Measurements from ENCODE around the gene NUB1. TPM values are rescaled to one million over a fixed set of nuclear protein-coding genes. Genes with fewer than 3 reads are reported as not detected.

The NUB1 gene
- polyA plus RNA-seq, 1 of the 3 experiments (the other 2 are of a cell fraction): 54.0 TPM

DNA sequence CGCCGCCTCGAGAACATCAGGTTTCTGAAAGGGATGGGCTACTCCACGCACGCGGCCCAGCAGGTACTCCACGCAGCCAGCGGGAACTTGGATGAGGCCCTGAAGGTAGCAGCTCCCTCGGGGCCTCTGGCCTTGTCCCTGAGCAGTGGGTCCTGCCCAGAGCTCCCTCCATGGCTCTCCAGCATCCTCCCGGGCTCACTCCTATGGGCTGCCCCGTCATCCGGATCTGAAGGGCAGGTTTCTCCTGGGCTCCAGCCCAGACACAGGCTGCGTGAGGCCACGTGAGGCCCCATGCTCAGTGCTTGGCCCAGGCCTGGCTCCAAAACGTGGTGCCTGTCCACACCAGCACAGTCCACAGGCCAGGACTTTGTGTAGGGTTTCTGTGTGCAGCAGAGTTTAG, 32.5 kb downstream of the NUB1 start:
- CTCF ChIA-PET: interaction anchor here (1.6 to 8.2 kb wide), 5 partner anchors 22 to 385 kb away, joined by 4 to 40 read pairs (median 16); no protein-coding TSS in a partner anchor
- peak; percentile 47 for DNase-seq
- POLR2A ChIA-PET: no interaction called here

DNA sequence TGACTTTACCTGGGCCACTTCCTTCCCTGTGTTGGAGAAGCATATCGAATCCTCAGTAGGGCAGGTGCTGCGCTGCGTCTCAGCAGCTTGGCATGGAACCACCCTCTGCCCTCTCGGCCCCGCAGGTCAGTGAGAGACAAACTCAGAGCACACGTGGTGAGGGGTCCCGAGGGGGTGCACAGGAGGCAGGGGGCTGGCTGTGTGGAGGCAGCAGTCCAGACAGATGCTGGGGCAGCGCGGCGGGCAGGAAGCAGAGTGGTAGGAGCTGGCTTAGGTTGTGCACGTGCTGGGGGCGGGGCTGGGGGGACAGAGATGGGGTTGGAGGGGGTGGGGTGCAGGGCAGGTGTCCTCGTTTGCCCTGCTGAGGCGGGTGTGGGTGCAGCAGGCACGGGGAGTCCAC, 33.1 kb downstream of the NUB1 start:
- Histone ChIP-seq H3K9me3 (no peaks in the 10 kb centered on the region), H3K9ac (no peak overlapping the region), H3F3A (replicated peaks; ENCODE audit: insufficient read depth) (peaks cover 4% of the 10 kb centered on the region), H3K4me1 (ENCODE audit: control insufficient read depth in 1 of 2, insufficient read depth in 2 of 2, low read depth in 1 of 2, low read length in 1 of 2) (peaks cover 0 to 21% of the 10 kb centered on the region in 2 experiments; a peak in 1 of 4 replicates), H2AFZ (ENCODE audit: low read depth) (no peak overlapping the region), H3K9me2 (no peaks in the 10 kb centered on the region), H3K4me3 (ENCODE audit: low read depth in 2 of 2, low read length in 1 of 2) (no peak overlapping the region), H3K79me2 (ENCODE audit: insufficient read depth) (no peaks in the 10 kb centered on the region), H3K27me3 (ENCODE audit: insufficient read depth) (no peaks in the 10 kb centered on the region), H3K36me3 (replicated peaks in 1 of 2; ENCODE audit: control insufficient read depth in 1 of 2, insufficient read depth in 2 of 2, low read length in 1 of 2) (peaks cover 31 to 77% of the 10 kb centered on the region in 2 experiments), H3K27ac (ENCODE audit: low read depth in 2 of 2, low read length in 1 of 2) (no peak overlapping the region), H4K20me1 (ENCODE audit: insufficient read depth) (no peaks in the 10 kb centered on the region), H3K4me2 (no peak overlapping the region)
- POLR2A ChIA-PET: no interaction called here
- DNase-seq: peak; percentile 34
- 96% methylated on average over 13 of the region's 15 CpGs for WGBS (ENCODE audit: low lambda C conversion rate)
- CTCF ChIA-PET: interaction anchor here (1.0 to 8.2 kb wide), 3 partner anchors 10 to 384 kb away, joined by 3 to 40 read pairs (median 4); no protein-coding TSS in a partner anchor
- TF ChIP-seq GATA2 (CRISPR knock-in tag; IDR thresholded peaks at IDR 0.05): no peak
- TF ChIP-seq, protein P1, sequence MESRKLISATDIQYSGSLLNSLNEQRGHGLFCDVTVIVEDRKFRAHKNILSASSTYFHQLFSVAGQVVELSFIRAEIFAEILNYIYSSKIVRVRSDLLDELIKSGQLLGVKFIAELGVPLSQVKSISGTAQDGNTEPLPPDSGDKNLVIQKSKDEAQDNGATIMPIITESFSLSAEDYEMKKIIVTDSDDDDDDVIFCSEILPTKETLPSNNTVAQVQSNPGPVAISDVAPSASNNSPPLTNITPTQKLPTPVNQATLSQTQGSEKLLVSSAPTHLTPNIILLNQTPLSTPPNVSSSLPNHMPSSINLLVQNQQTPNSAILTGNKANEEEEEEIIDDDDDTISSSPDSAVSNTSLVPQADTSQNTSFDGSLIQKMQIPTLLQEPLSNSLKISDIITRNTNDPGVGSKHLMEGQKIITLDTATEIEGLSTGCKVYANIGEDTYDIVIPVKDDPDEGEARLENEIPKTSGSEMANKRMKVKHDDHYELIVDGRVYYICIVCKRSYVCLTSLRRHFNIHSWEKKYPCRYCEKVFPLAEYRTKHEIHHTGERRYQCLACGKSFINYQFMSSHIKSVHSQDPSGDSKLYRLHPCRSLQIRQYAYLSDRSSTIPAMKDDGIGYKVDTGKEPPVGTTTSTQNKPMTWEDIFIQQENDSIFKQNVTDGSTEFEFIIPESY (IDR thresholded peaks at IDR 0.05; ENCODE audit: borderline replicate concordance, low read depth): no peak
- TF ChIP-seq REST (IDR thresholded peaks at IDR 0.05; ENCODE audit: low read depth, low read length): no peak
- no peak for TF ChIP-seq NRF1 (IDR thresholded peaks at IDR 0.05; ENCODE audit: low read depth, low read length)
- no peak for TF ChIP-seq FOXJ3 (CRISPR knock-in tag; IDR thresholded peaks at IDR 0.05)
- no peak for TF ChIP-seq TCF12 (IDR thresholded peaks at IDR 0.05)

More for the DNA sequence above, 32.5 kb downstream of the NUB1 start:
- no peaks in the 10 kb centered on the region for H3K27me3 ChIP-seq (ENCODE audit: insufficient read depth)
- H3K9me3 ChIP-seq: no peaks in the 10 kb centered on the region
- H3K4me3 ChIP-seq (ENCODE audit: low read depth in 2 of 2, low read length in 1 of 2): no peak overlapping the region
- TF ChIP-seq NFIC (IDR thresholded peaks at IDR 0.05; ENCODE audit: borderline replicate concordance): no peak
- TF ChIP-seq GABPA (IDR thresholded peaks at IDR 0.05; ENCODE audit: low read depth): no peak
- TF ChIP-seq USF2 (IDR thresholded peaks at IDR 0.05; ENCODE audit: borderline replicate concordance, low read depth, low read length): no peak
- no peak for TF ChIP-seq GATA2 (CRISPR knock-in tag; IDR thresholded peaks at IDR 0.05)
- TF ChIP-seq SMC3 (IDR thresholded peaks at IDR 0.05; ENCODE audit: low read depth, low read length): no peak
- no peak for TF ChIP-seq ELF1 (IDR thresholded peaks at IDR 0.05)
- TF ChIP-seq CTCF (IDR thresholded peaks at IDR 0.05): no peak
- TF ChIP-seq, protein P2, sequence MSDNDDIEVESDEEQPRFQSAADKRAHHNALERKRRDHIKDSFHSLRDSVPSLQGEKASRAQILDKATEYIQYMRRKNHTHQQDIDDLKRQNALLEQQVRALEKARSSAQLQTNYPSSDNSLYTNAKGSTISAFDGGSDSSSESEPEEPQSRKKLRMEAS (IDR thresholded peaks at IDR 0.05; ENCODE audit: low read depth): no peak
- TF ChIP-seq FOXJ3 (CRISPR knock-in tag; IDR thresholded peaks at IDR 0.05): no peak
- H2AFZ ChIP-seq (ENCODE audit: low read depth): no peak overlapping the region
- H4K20me1 ChIP-seq (ENCODE audit: insufficient read depth): no peaks in the 10 kb centered on the region
- H3K9me2 ChIP-seq: no peaks in the 10 kb centered on the region
- H3K36me3 ChIP-seq (replicated peaks in 1 of 2; ENCODE audit: control insufficient read depth in 1 of 2, insufficient read depth in 2 of 2, low read length in 1 of 2): peaks cover 37 to 81% of the 10 kb centered on the region in 2 experiments
- no peak overlapping the region for H3K9ac ChIP-seq
- H3K4me2 ChIP-seq: no peak overlapping the region
- H3K27ac ChIP-seq (ENCODE audit: low read depth in 2 of 2, low read length in 1 of 2): peak overlapping the region in 1 of 2 experiments; percentile 73; a peak in 2 of 4 replicates
- WGBS (ENCODE audit: low lambda C conversion rate): 89% methylated on average over 12 of the region's 15 CpGs
- no peaks in the 10 kb centered on the region for H3K79me2 ChIP-seq (ENCODE audit: insufficient read depth)
- peaks cover 0 to 21% of the 10 kb centered on the region in 2 experiments; a peak in 1 of 4 replicates for H3K4me1 ChIP-seq (ENCODE audit: control insufficient read depth in 1 of 2, insufficient read depth in 2 of 2, low read depth in 1 of 2, low read length in 1 of 2)
- peaks cover 4% of the 10 kb centered on the region for H3F3A ChIP-seq (replicated peaks; ENCODE audit: insufficient read depth)

Measured in SK-N-SH (cell line).